Fibroblast of upper back skin (primary cell): ENCODE data around the gene IWS1.

ENCODE experiments used
- DNase-seq: peaks from one replicate; pipeline ENCODE4 v3.0.0-alpha.2; 2013

IWS1 gene

GRCh38 chr2:127486247-127487058 is 39.8 kb downstream of the IWS1 start:
- DNase-seq, result no peak

- no peak for DNase-seq
These were observed 40.6 kb downstream of the IWS1 start for GRCh38 chr2:127485694-127486071.

- DNase-seq, result no peak
These were observed 41.1 kb downstream of the IWS1 start for GRCh38 chr2:127485051-127485693.

GRCh38 chr2:127482031-127482430 is 44.3 kb downstream of the IWS1 start:
- no peak for DNase-seq

- DNase-seq, result no peak
These were observed 46.2 kb downstream of the IWS1 start for GRCh38 chr2:127479866-127480743.

GRCh38 chr2:127479219-127479825 is 47.0 kb downstream of the IWS1 start:
- peak; percentile 62 for DNase-seq

- no peak for DNase-seq
These were observed 50.5 kb downstream of the IWS1 start for GRCh38 chr2:127475788-127476187.

GRCh38 chr2:127472268-127472667 is 54.0 kb downstream of the IWS1 start:
- DNase-seq, result no peak

GRCh38 chr2:127471286-127471988 is 54.9 kb downstream of the IWS1 start:
- no peak for DNase-seq

- no peak for DNase-seq
These were observed 56.3 kb downstream of the IWS1 start for GRCh38 chr2:127469974-127470373.

GRCh38 chr2:127469051-127469450 is 57.2 kb downstream of the IWS1 start:
- no peak for DNase-seq

- no peak for DNase-seq
These were observed 61.0 kb downstream of the IWS1 start for GRCh38 chr2:127465258-127465657.

- DNase-seq, result no peak
These were observed 61.6 kb downstream of the IWS1 start for GRCh38 chr2:127464470-127465257.

- peak; percentile 37 for DNase-seq
These were observed 62.9 kb downstream of the IWS1 start for GRCh38 chr2:127463155-127463991.

GRCh38 chr2:127462461-127462860 is 63.8 kb downstream of the IWS1 start:
- no peak for DNase-seq

- DNase-seq, result no peak
These were observed 69.3 kb downstream of the IWS1 start for GRCh38 chr2:127456960-127457359.

- no peak for DNase-seq
These were observed 70.5 kb downstream of the IWS1 start for GRCh38 chr2:127455566-127456493.

- no peak for DNase-seq
These were observed 71.4 kb downstream of the IWS1 start for GRCh38 chr2:127454595-127455565.
